PC-3 (cell line): ENCODE results near the gene ZSWIM4. TPM values are rescaled to one million over a fixed set of nuclear protein-coding genes. Genes with fewer than 3 reads are reported as not detected.

ENCODE experiments used
- ATAC-seq: fragments of 200-7000 bp; cut with Tn5 transposase; 2 replicates; pipeline ENCODE4 v1.9.1; 2020; ENCODE audit warnings: mild to moderate bottlenecking, moderate library complexity
- BruUV-seq: library from RNA; stranded (reverse); fragments of 400-500 nt; replicated peaks from 2 replicates; lab custom pipeline; 2021; lab: Mats Ljungman, UMichigan
- CTCF ChIA-PET: fragments of 300-600 bp; sonication (Branson Sonifier 250); formaldehyde crosslinking; loops from one replicate; lab custom pipeline; 2022; ENCODE audit warnings: antibody characterized with exemption; lab: Charles Lee
- POLR2A ChIA-PET: fragments of 300-600 bp; sonication (Branson Sonifier 250); formaldehyde crosslinking; loops from one replicate; lab custom pipeline; 2022; ENCODE audit warnings: antibody characterized with exemption; ENCODE audit not compliant: unreplicated experiment; lab: Charles Lee
- DNase-seq: peaks from one replicate; pipeline ENCODE4 v3.0.0-alpha.2; 2015
- H2AFZ ChIP-seq: fragments of 300-600 bp; sonication (generic); 2 replicates; pipeline ENCODE4 v1.6.0; 2016; ENCODE audit warnings: antibody characterized with exemption, low read length
- H3F3A ChIP-seq: fragments of 300-600 bp; sonication (generic); one replicate; pipeline ENCODE4 v1.6.0; 2017; ENCODE audit warnings: antibody characterized with exemption, low read length, control low read depth, mild to moderate bottlenecking; ENCODE audit not compliant: unreplicated experiment
- H3K27ac ChIP-seq: fragments of 300-600 bp; sonication (generic); 2 replicates; pipeline ENCODE4 v1.5.1; 2016; ENCODE audit warnings: mild to moderate bottlenecking, low read length
- H3K27me3 ChIP-seq: fragments of 300-600 bp; sonication (generic); 2 replicates; pipeline ENCODE4 v1.6.1; 2016; ENCODE audit warnings: low read length, mixed read lengths
- H3K36me3 ChIP-seq: fragments of 300-600 bp; sonication (generic); 2 replicates; pipeline ENCODE4 v1.6.1; 2016; ENCODE audit warnings: low read depth, mixed run types, low read length, mixed read lengths
- H3K4me1 ChIP-seq: fragments of 300-600 bp; sonication (generic); 2 replicates; pipeline ENCODE4 v1.5.1; 2016; ENCODE audit warnings: low read length; ENCODE audit not compliant: insufficient read depth
- H3K4me2 ChIP-seq: fragments of 300-600 bp; sonication (generic); 2 replicates; pipeline ENCODE4 v1.6.0; 2016; ENCODE audit warnings: low read length
- H3K4me3 ChIP-seq: fragments of 300-600 bp; sonication (generic); 2 replicates; pipeline ENCODE4 v1.5.1; 2016; ENCODE audit warnings: mild to moderate bottlenecking, low read length, mixed read lengths
- H3K79me2 ChIP-seq: fragments of 300-600 bp; sonication (generic); 2 replicates; pipeline ENCODE4 v1.6.1; 2017; ENCODE audit warnings: low read length, mixed read lengths
- H3K9ac ChIP-seq: fragments of 300-600 bp; sonication (generic); 2 replicates; pipeline ENCODE4 v1.6.0; 2016; ENCODE audit warnings: mild to moderate bottlenecking, low read length
- H3K9me2 ChIP-seq: fragments of 300-600 bp; sonication (generic); replicated peaks from 2 replicates; pipeline ENCODE4 v1.6.1; 2016; ENCODE audit warnings: mixed run types, low read length, mixed read lengths
- H3K9me3 ChIP-seq: fragments of 300-600 bp; sonication (generic); 2 replicates; pipeline ENCODE4 v1.6.1; 2016; ENCODE audit warnings: low read length, mixed read lengths
- H4K20me1 ChIP-seq: fragments of 300-600 bp; sonication (generic); 2 replicates; pipeline ENCODE4 v1.6.1; 2016; ENCODE audit warnings: low read length, mixed read lengths
- EZH2 ChIP-seq: fragments of 300-600 bp; sonication (generic); IDR thresholded peaks from one replicate; pipeline ENCODE4 v1.6.1; 2017; ENCODE audit warnings: antibody characterized with exemption, mild to moderate bottlenecking, low read length; ENCODE audit not compliant: unreplicated experiment
- EZH2phosphoT487 ChIP-seq: fragments of 300-600 bp; sonication (generic); IDR thresholded peaks from 2 replicates; pipeline ENCODE4 v1.6.1; 2018; ENCODE audit warnings: mild to moderate bottlenecking, antibody characterized with exemption, low read length, borderline replicate concordance
- intact Hi-C: fragments of 100-400 bp; cut with micrococcal nuclease; formaldehyde crosslinking; loops from 2 replicates; pipeline ENCODE4 v1.9.0; 2023
- total RNA-seq: library from RNA; depleted of rRNA; stranded (reverse); fragments of >200 nt; gene quantifications from 2 replicates; pipeline ENCODE4 v1.2.3, GENCODE V29; 2014
- TF ChIP-seq, protein P1 (sequence below): fragments of 300-600 bp; sonication (generic); conservative IDR thresholded peaks from 2 replicates; pipeline ENCODE4 v1.5.1; 2017; ENCODE audit warnings: antibody characterized with exemption, low read depth, mild to moderate bottlenecking, low read length

ZSWIM4 gene
- total RNA-seq, 1 experiment from 2014 or later, result 8.0 TPM

DNA sequence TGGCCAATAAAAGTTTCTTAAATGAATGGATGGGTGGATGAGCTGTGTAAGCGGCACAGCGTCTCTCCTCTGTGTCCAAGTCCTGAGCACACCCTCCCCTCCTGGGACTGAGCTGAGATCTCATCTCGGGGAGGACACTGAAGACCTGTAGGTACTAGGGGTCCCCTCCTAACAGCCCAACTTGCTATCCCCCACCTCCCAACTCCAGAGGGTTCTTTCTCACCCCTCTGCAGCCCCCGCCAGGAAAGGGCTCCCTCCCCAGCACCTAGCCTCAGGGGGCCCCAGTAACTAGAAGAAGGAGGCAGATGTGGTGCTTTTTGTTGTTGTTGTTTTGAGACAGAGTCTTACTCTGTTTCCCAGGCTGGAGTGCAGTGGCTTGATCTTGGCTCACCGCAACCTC is 80.6 kb downstream of the ZSWIM4 start:
- BruUV-seq, result no TSS peak
- peaks cover 10% of the 10 kb centered on the region for H3K4me1 ChIP-seq
- H3K27me3 ChIP-seq, result no peaks in the 10 kb centered on the region
- H2AFZ ChIP-seq, result no peak overlapping the region
- H3K27ac ChIP-seq, result no peak overlapping the region
- H4K20me1 ChIP-seq, result no peaks in the 10 kb centered on the region
- H3F3A ChIP-seq, result no peaks in the 10 kb centered on the region
- H3K9ac ChIP-seq, result no peak overlapping the region
- no peak for ATAC-seq
- no peaks in the 10 kb centered on the region for H3K9me2 ChIP-seq
- H3K4me2 ChIP-seq, result no peak overlapping the region
- no peak for DNase-seq
- intact Hi-C loops, result no loop called here
- CTCF ChIA-PET, result interaction anchor here (0.5 kb wide), 1 partner anchor 196 kb away, joined by 4 read pairs; no protein-coding TSS in a partner anchor
- H3K9me3 ChIP-seq, result no peaks in the 10 kb centered on the region
- no peak overlapping the region for H3K4me3 ChIP-seq
- H3K36me3 ChIP-seq, result no peaks in the 10 kb centered on the region
- TF ChIP-seq, protein P1, sequence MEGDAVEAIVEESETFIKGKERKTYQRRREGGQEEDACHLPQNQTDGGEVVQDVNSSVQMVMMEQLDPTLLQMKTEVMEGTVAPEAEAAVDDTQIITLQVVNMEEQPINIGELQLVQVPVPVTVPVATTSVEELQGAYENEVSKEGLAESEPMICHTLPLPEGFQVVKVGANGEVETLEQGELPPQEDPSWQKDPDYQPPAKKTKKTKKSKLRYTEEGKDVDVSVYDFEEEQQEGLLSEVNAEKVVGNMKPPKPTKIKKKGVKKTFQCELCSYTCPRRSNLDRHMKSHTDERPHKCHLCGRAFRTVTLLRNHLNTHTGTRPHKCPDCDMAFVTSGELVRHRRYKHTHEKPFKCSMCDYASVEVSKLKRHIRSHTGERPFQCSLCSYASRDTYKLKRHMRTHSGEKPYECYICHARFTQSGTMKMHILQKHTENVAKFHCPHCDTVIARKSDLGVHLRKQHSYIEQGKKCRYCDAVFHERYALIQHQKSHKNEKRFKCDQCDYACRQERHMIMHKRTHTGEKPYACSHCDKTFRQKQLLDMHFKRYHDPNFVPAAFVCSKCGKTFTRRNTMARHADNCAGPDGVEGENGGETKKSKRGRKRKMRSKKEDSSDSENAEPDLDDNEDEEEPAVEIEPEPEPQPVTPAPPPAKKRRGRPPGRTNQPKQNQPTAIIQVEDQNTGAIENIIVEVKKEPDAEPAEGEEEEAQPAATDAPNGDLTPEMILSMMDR, result no peak
- TF ChIP-seq EZH2phosphoT487 (no peak), EZH2 (no peak)
- H3K79me2 ChIP-seq, result no peaks in the 10 kb centered on the region
- POLR2A ChIA-PET, result no interaction called here

DNA sequence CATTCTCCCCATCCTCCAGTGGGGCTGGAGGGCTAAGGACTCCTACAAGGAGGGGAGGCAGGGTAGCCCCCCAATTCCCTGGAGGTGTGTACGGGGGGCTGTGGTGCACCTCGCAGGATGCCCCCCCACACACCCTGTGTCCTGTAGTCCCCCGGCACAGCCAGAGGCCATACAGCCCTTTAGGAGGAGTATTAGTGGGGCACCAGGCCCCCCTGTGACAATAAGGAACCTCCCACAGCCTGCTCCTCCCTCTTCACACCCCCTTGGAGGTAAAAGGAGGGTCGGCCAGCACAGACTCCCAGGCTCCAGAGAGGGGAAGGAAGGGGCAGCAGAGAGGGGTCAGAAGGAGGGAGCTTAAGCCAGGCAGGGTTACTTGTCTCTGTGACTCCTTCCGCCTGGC is 81.6 kb downstream of the ZSWIM4 start, which contains the start of gene NANOS3:
NANOS3 (plus strand) TSS at position 301 of the 400 bp plus-strand sequence. CDS start 115 bp downstream, outside the sequence.
- intact Hi-C loops, result no loop called here
- POLR2A ChIA-PET, result interaction anchor here (1.0 kb wide), 1 partner anchor 14 kb away, joined by 3 read pairs; no protein-coding TSS in a partner anchor
- CTCF ChIA-PET, result interaction anchor here (1.1 kb wide), 1 partner anchor 15 kb away, joined by 6 read pairs; no protein-coding TSS in a partner anchor

DNA sequence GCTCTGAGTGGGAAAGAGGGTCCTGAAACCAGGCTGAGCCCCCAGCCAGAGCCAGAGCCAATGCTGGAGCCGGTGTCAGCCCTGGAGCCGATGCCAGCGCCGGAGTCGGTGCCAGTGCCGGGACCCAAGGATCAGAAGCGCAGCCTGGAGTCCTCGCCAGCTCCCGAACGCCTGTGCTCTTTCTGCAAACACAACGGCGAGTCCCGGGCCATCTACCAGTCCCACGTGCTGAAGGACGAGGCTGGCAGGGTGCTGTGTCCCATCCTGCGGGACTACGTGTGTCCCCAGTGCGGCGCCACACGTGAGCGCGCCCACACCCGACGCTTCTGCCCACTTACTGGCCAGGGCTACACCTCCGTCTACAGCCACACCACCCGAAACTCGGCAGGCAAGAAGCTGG is 82.1 kb downstream of the ZSWIM4 start:
- POLR2A ChIA-PET, result interaction anchor here (1.0 kb wide), 1 partner anchor 14 kb away, joined by 3 read pairs; no protein-coding TSS in a partner anchor
- Histone ChIP-seq H3K27ac (no peak overlapping the region), H3K27me3 (no peaks in the 10 kb centered on the region)

More for the DNA sequence above, 81.6 kb downstream of the ZSWIM4 start, which contains the start of gene NANOS3:
- Histone ChIP-seq H2AFZ (peak within 1 kb of the TSS; percentile 69), H3K79me2 (no peaks in the 10 kb centered on the region), H3K9ac (no peak within 1 kb of the TSS), H3K9me2 (no peaks in the 10 kb centered on the region), H3K4me1 (peaks cover 11% of the 10 kb centered on the region), H4K20me1 (no peaks in the 10 kb centered on the region), H3K4me2 (peak within 1 kb of the TSS; percentile 55), H3K36me3 (no peaks in the 10 kb centered on the region), H3F3A (no peaks in the 10 kb centered on the region), H3K27me3 (no peaks in the 10 kb centered on the region), H3K27ac (no peak within 1 kb of the TSS), H3K4me3 (no peak within 1 kb of the TSS), H3K9me3 (no peaks in the 10 kb centered on the region)
- TF ChIP-seq EZH2phosphoT487, result no peak
- TF ChIP-seq, protein P1, result no peak
- TF ChIP-seq EZH2, result no peak
- ATAC-seq (no peak), DNase-seq (no peak)
- no TSS peak for BruUV-seq

More for the DNA sequence above, 82.1 kb downstream of the ZSWIM4 start:
- CTCF ChIA-PET, result interaction anchor here (1.1 kb wide), 1 partner anchor 15 kb away, joined by 6 read pairs; no protein-coding TSS in a partner anchor
- no peaks in the 10 kb centered on the region for H4K20me1 ChIP-seq
- BruUV-seq, result no TSS peak
- H3K4me2 ChIP-seq, result peak overlapping the region; percentile 55
- no peak for ATAC-seq
- TF ChIP-seq EZH2phosphoT487 (no peak), EZH2 (no peak)
- TF ChIP-seq, protein P1, result no peak
- DNase-seq, result no peak
- H3K4me3 ChIP-seq, result no peak overlapping the region
- H3F3A ChIP-seq, result no peaks in the 10 kb centered on the region
- no peaks in the 10 kb centered on the region for H3K9me3 ChIP-seq
- peak overlapping the region; percentile 69 for H2AFZ ChIP-seq
- H3K79me2 ChIP-seq, result no peaks in the 10 kb centered on the region
- H3K9ac ChIP-seq, result no peak overlapping the region
- H3K36me3 ChIP-seq, result no peaks in the 10 kb centered on the region
- peaks cover 11% of the 10 kb centered on the region for H3K4me1 ChIP-seq
- H3K9me2 ChIP-seq, result no peaks in the 10 kb centered on the region
- intact Hi-C loops, result no loop called here
